IPS DF 6.9 (cell line): ENCODE data around the gene PLEKHG2.
A peak's percentile ranks its signal among the peaks of the same experiment; 100 is the strongest.

Source experiments
- DNase-seq: peaks from one replicate; pipeline ENCODE4 v3.0.0-alpha.2; 2013; ENCODE audit warnings: low read depth, low spot score
- H3K27ac ChIP-seq: one replicate; pipeline ENCODE4 v1.5.1; 2013; ENCODE audit warnings: low read length, control low read depth
- H3K27me3 ChIP-seq: 2 replicates; pipeline ENCODE4 v1.6.1; 2013; ENCODE audit warnings: mild to moderate bottlenecking, low read length; ENCODE audit not compliant: control insufficient read depth, insufficient read depth
- H3K36me3 ChIP-seq: 2 replicates; pipeline ENCODE4 v1.6.1; 2013; ENCODE audit warnings: low read length; ENCODE audit not compliant: control insufficient read depth, insufficient read depth
- H3K4me1 ChIP-seq: 2 replicates; pipeline ENCODE4 v1.6.1; 2013; ENCODE audit warnings: low read length; ENCODE audit not compliant: control insufficient read depth, insufficient read depth
- H3K4me3 ChIP-seq: 2 replicates; pipeline ENCODE4 v1.5.1; 2013; ENCODE audit warnings: mild to moderate bottlenecking, low read length
- H3K9me3 ChIP-seq: 2 replicates; pipeline ENCODE4 v1.6.1; 2013; ENCODE audit warnings: low read length, inconsistent platforms; ENCODE audit not compliant: control insufficient read depth, insufficient read depth
- WGBS: extraction: QIAGEN DNeasy Blood & Tissue Kit; methylation state at CpG from one replicate; pipeline ENCODE4 v1.1.7; 2013; ENCODE audit warnings: mixed read lengths, missing lambda C conversion rate; ENCODE audit not compliant: insufficient read length, insufficient coverage; 5-methylcytosine and 5-hydroxymethylcytosine counted together

The PLEKHG2 gene

GRCh38 chr19:39413911-39414608 lies 1.6 kb downstream of the PLEKHG2 start:
- H3K9me3 ChIP-seq = no peaks in the 10 kb centered on the region
- no CpG with 5 or more reads among the region's 18 CpGs for WGBS
- no peak overlapping the region for H3K27ac ChIP-seq
- H3K4me1 ChIP-seq = peaks cover 8% of the 10 kb centered on the region
- no peak for DNase-seq
- H3K27me3 ChIP-seq = no peaks in the 10 kb centered on the region
- H3K36me3 ChIP-seq = peaks cover 13% of the 10 kb centered on the region
- H3K4me3 ChIP-seq = peak overlapping the region; percentile 62; the same call in 1 of the 2 replicates

GRCh38 chr19:39415111-39416046 lies 2.9 kb downstream of the PLEKHG2 start:
- peaks cover 14% of the 10 kb centered on the region for H3K36me3 ChIP-seq
- H3K4me1 ChIP-seq = peaks cover 8% of the 10 kb centered on the region
- H3K27me3 ChIP-seq = no peaks in the 10 kb centered on the region
- no CpG with 5 or more reads among the region's 35 CpGs for WGBS
- H3K4me3 ChIP-seq = no peak overlapping the region
- H3K9me3 ChIP-seq = no peaks in the 10 kb centered on the region
- no peak for DNase-seq
- no peak overlapping the region for H3K27ac ChIP-seq

- no peak for DNase-seq
- H3K27me3 ChIP-seq = no peaks in the 10 kb centered on the region
- H3K4me1 ChIP-seq = peaks cover 4% of the 10 kb centered on the region
- no CpG with 5 or more reads among the region's 27 CpGs for WGBS
- H3K4me3 ChIP-seq = no peak overlapping the region
- H3K9me3 ChIP-seq = no peaks in the 10 kb centered on the region
- H3K36me3 ChIP-seq = peaks cover 17% of the 10 kb centered on the region
- no peak overlapping the region for H3K27ac ChIP-seq
These were observed 4.0 kb downstream of the PLEKHG2 start for GRCh38 chr19:39416152-39417120.

GRCh38 chr19:39417463-39418181 lies 5.2 kb downstream of the PLEKHG2 start:
- no peak overlapping the region for H3K27ac ChIP-seq
- no peaks in the 10 kb centered on the region for H3K9me3 ChIP-seq
- H3K4me3 ChIP-seq = no peak overlapping the region
- peaks cover 23% of the 10 kb centered on the region for H3K36me3 ChIP-seq
- no CpG with 5 or more reads among the region's 30 CpGs for WGBS
- H3K4me1 ChIP-seq = peaks cover 4% of the 10 kb centered on the region
- no peaks in the 10 kb centered on the region for H3K27me3 ChIP-seq
- DNase-seq = no peak

DNA sequence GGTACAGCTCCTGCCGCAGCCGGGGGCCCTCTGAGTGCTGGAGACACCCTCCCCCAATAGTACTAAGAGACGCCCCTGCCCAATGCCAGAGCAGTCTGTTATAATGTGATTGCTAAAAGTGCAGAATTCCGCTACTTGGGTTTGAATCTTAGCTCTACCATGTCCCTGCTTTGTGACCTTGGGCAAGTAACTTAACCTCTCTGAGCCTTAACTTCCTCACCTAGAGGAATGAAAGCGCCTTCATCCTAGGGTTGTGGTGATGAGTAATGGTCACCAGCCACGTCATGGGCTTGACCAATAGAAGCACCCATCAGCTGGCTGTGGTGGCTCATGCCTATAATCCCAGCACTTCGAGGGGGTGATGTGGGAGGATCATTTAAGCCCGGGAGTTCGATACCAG lies 6.5 kb downstream of the PLEKHG2 start:
- H3K27ac ChIP-seq = no peak overlapping the region
- peaks cover 35% of the 10 kb centered on the region for H3K36me3 ChIP-seq
- H3K27me3 ChIP-seq = no peaks in the 10 kb centered on the region
- DNase-seq = no peak
- WGBS = no CpG with 5 or more reads among the region's 9 CpGs
- H3K9me3 ChIP-seq = no peaks in the 10 kb centered on the region
- peaks cover 4% of the 10 kb centered on the region for H3K4me1 ChIP-seq
- H3K4me3 ChIP-seq = no peak overlapping the region

GRCh38 chr19:39420769-39421168 lies 8.3 kb downstream of the PLEKHG2 start:
- WGBS = no CpG with 5 or more reads among the region's 15 CpGs
- Histone ChIP-seq H3K27me3 (no peaks in the 10 kb centered on the region), H3K4me3 (no peak overlapping the region), H3K36me3 (peaks cover 44% of the 10 kb centered on the region), H3K4me1 (no peaks in the 10 kb centered on the region), H3K9me3 (no peaks in the 10 kb centered on the region), H3K27ac (no peak overlapping the region)
- DNase-seq = no peak

DNA sequence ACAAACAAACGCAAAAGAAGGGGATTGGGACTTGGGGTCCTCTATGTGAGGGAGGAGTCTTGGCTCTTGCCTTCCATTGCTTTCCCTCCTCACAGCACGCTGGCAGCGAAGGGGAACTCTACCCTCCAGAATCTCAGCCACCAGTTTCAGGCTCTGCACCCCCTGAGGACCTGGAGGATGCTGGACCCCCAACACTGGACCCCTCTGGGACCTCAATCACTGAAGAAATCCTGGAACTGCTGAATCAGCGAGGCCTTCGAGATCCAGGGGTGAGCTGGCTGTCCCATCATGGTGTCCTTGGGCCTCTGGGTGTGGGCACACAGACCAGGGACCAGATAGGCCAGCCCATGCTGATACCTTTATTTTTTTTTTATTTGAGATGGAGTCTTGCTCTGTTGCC lies 9.6 kb downstream of the PLEKHG2 start:
- Histone ChIP-seq H3K9me3 (no peaks in the 10 kb centered on the region), H3K4me3 (no peak overlapping the region), H3K4me1 (no peaks in the 10 kb centered on the region), H3K27me3 (no peaks in the 10 kb centered on the region), H3K27ac (no peak overlapping the region), H3K36me3 (peaks cover 41% of the 10 kb centered on the region)
- WGBS = no CpG with 5 or more reads among the region's 5 CpGs
- DNase-seq = no peak

- H3K27me3 ChIP-seq = no peaks in the 10 kb centered on the region
- no peak overlapping the region for H3K27ac ChIP-seq
- no CpG with 5 or more reads among the region's 35 CpGs for WGBS
- peaks cover 37% of the 10 kb centered on the region for H3K36me3 ChIP-seq
- H3K4me3 ChIP-seq = no peak overlapping the region
- no peak for DNase-seq
- H3K4me1 ChIP-seq = peaks cover 2% of the 10 kb centered on the region; the same call in 1 of the 2 replicates
- H3K9me3 ChIP-seq = no peaks in the 10 kb centered on the region
These were observed 11.0 kb downstream of the PLEKHG2 start for GRCh38 chr19:39423258-39424086.

DNA sequence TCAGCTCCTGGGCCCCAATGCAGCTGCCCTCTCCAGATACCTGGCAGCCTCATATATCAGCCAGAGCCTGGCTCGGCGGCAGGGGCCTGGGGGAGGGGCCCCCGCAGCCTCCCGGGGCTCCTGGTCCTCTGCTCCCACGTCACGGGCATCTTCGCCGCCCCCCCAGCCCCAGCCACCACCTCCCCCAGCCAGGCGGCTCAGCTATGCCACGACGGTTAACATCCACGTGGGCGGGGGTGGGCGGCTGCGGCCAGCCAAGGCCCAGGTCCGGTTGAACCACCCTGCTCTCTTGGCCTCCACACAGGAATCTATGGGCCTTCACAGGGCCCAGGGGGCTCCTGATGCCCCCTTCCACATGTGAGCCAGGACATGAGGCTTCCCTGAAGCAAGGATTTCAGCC lies 12.5 kb downstream of the PLEKHG2 start:
- no peaks in the 10 kb centered on the region for H3K9me3 ChIP-seq
- no peaks in the 10 kb centered on the region for H3K27me3 ChIP-seq
- peaks cover 30% of the 10 kb centered on the region for H3K36me3 ChIP-seq
- no peak overlapping the region for H3K27ac ChIP-seq
- no CpG with 5 or more reads among the region's 16 CpGs for WGBS
- peaks cover 6% of the 10 kb centered on the region; the same call in 1 of the 2 replicates for H3K4me1 ChIP-seq
- no peak for DNase-seq
- no peak overlapping the region for H3K4me3 ChIP-seq
